MCF 10A (cell line): ENCODE measurements around the gene RIPOR2. TPM values are rescaled to one million over a fixed set of nuclear protein-coding genes. Genes with fewer than 3 reads are reported as not detected.

Experiments
- BruUV-seq: library from RNA; stranded (reverse); fragments of 400-500 nt; replicated peaks from 2 replicates; lab custom pipeline; 2021; lab: Mats Ljungman, UMichigan
- CTCF ChIA-PET: fragments of 300-600 bp; sonication (Branson Sonifier 250); formaldehyde crosslinking; extraction: SDS; loops from one replicate; lab custom pipeline; 2021; ENCODE audit warnings: antibody characterized with exemption, inconsistent platforms; lab: Yijun Ruan, JAX
- POLR2A ChIA-PET: fragments of 300-600, 350-650 bp; sonication (Branson Sonifier 250); formaldehyde crosslinking; extraction: SDS; loops from one replicate; lab custom pipeline; 2020; ENCODE audit warnings: antibody characterized with exemption, inconsistent platforms; lab: Yijun Ruan, JAX
- DNase-seq: peaks from one replicate; pipeline ENCODE4 v3.0.0-alpha.2; 2018; ENCODE audit not compliant: unreplicated experiment
- H3K27ac Mint-ChIP-seq: one replicate; pipeline ENCODE4 v1.8.0; 2022; ENCODE audit warnings: mild to moderate bottlenecking, low read depth, mixed read lengths; ENCODE audit not compliant: unreplicated experiment
- H3K27me3 Mint-ChIP-seq: one replicate; pipeline ENCODE4 v1.8.0; 2022; ENCODE audit warnings: mixed read lengths; ENCODE audit not compliant: insufficient read depth, unreplicated experiment
- H3K36me3 Mint-ChIP-seq: one replicate; pipeline ENCODE4 v1.8.0; 2022; ENCODE audit warnings: mild to moderate bottlenecking, moderate library complexity, mixed read lengths; ENCODE audit not compliant: insufficient read depth, unreplicated experiment
- H3K4me1 Mint-ChIP-seq: one replicate; pipeline ENCODE4 v1.8.0; 2022; ENCODE audit warnings: mixed read lengths; ENCODE audit not compliant: insufficient read depth, unreplicated experiment
- H3K4me3 Mint-ChIP-seq: one replicate; pipeline ENCODE4 v1.8.0; 2022; ENCODE audit warnings: mild to moderate bottlenecking, moderate library complexity, mixed read lengths; ENCODE audit not compliant: unreplicated experiment
- H3K9me3 Mint-ChIP-seq: one replicate; pipeline ENCODE4 v1.8.0; 2022; ENCODE audit warnings: mixed read lengths; ENCODE audit not compliant: unreplicated experiment
- CTCF ChIP-seq: fragments of 200-600 bp; IDR thresholded peaks from one replicate; pipeline ENCODE4 v1.8.0; 2022; ENCODE audit warnings: antibody characterized with exemption, mild to moderate bottlenecking; ENCODE audit not compliant: unreplicated experiment
- intact Hi-C: fragments of 100-400 bp; cut with micrococcal nuclease; formaldehyde crosslinking; loops from 2 replicates; pipeline ENCODE4 v1.14.1; 2022
- total RNA-seq: library from RNA; stranded (reverse); gene quantifications from 2 replicates; pipeline ENCODE4 v1.2.3, GENCODE V29; 2022

Gene RIPOR2
- total RNA-seq, 1 experiment from 2014 or later: 4.9 TPM

GRCh38 chr6:24920136-24920535 lies 15.6 kb downstream of the RIPOR2 start:
- no peak overlapping the region for H3K4me3 Mint-ChIP-seq
- POLR2A ChIA-PET: no interaction called here
- no peaks in the 10 kb centered on the region for H3K4me1 Mint-ChIP-seq
- no peak overlapping the region for H3K27ac Mint-ChIP-seq
- no peaks in the 10 kb centered on the region for H3K9me3 Mint-ChIP-seq
- CTCF ChIA-PET: interaction anchor here (0.6 kb wide), 1 partner anchor 297 kb away, joined by 3 read pairs; no protein-coding TSS in a partner anchor
- intact Hi-C loops: no loop called here
- TF ChIP-seq CTCF: no peak
- peaks cover 4% of the 10 kb centered on the region for H3K36me3 Mint-ChIP-seq
- H3K27me3 Mint-ChIP-seq: no peaks in the 10 kb centered on the region
- no peak for DNase-seq
- BruUV-seq: no TSS peak

- CTCF ChIA-PET: interaction anchor here (1.1 to 1.5 kb wide), 2 partner anchors 15 to 54 kb away, joined by 4 to 7 read pairs; no protein-coding TSS in a partner anchor
- no peak overlapping the region for H3K4me3 Mint-ChIP-seq
These were observed 16.5 kb downstream of the RIPOR2 start for GRCh38 chr6:24919056-24919892.

GRCh38 chr6:24918641-24919055 lies 17.1 kb downstream of the RIPOR2 start:
- H3K4me1 Mint-ChIP-seq: no peaks in the 10 kb centered on the region
- H3K27me3 Mint-ChIP-seq: no peaks in the 10 kb centered on the region
- H3K4me3 Mint-ChIP-seq: no peak overlapping the region
- ChIA-PET POLR2A (no interaction called here), CTCF (interaction anchor here (0.6 to 1.5 kb wide), 4 partner anchors 16 to 107 kb away, joined by 3 to 7 read pairs (median 4); no protein-coding TSS in a partner anchor)
- H3K36me3 Mint-ChIP-seq: no peaks in the 10 kb centered on the region
- H3K9me3 Mint-ChIP-seq: no peaks in the 10 kb centered on the region
- BruUV-seq: no TSS peak
- H3K27ac Mint-ChIP-seq: no peak overlapping the region
- intact Hi-C loops: no loop called here
- no peak for TF ChIP-seq CTCF
- DNase-seq: no peak

More at GRCh38 chr6:24919056-24919892, 16.5 kb downstream of the RIPOR2 start:
- no TSS peak for BruUV-seq
- intact Hi-C loops: no loop called here
- TF ChIP-seq CTCF: no peak
- POLR2A ChIA-PET: no interaction called here
- Mint-ChIP-seq H3K36me3 (peaks cover 4% of the 10 kb centered on the region), H3K27me3 (no peaks in the 10 kb centered on the region), H3K27ac (no peak overlapping the region), H3K4me1 (no peaks in the 10 kb centered on the region), H3K9me3 (no peaks in the 10 kb centered on the region)
- DNase-seq: no peak

GRCh38 chr6:24916496-24916895 lies 19.3 kb downstream of the RIPOR2 start:
- CTCF ChIA-PET: no interaction called here
- Mint-ChIP-seq H3K27me3 (no peaks in the 10 kb centered on the region), H3K4me3 (no peak overlapping the region), H3K9me3 (no peaks in the 10 kb centered on the region), H3K4me1 (peaks cover 5% of the 10 kb centered on the region), H3K27ac (no peak overlapping the region), H3K36me3 (no peaks in the 10 kb centered on the region)
- no peak for DNase-seq
- TF ChIP-seq CTCF: no peak
- no TSS peak for BruUV-seq
- POLR2A ChIA-PET: no interaction called here
- intact Hi-C loops: no loop called here
